Adrenal gland (tissue), 12 donors: ENCODE data around the gene NAT9. TPM values are rescaled to one million over a fixed set of nuclear protein-coding genes. Genes with fewer than 3 reads are reported as not detected.
A peak's percentile ranks its signal among the peaks of the same experiment; 100 is the strongest.

Experiments
- DNase-seq, 7 donors: peaks; one replicate each; pipeline ENCODE4 v3.0.0-alpha.2; 2019 to 2020
- H3K27ac ChIP-seq, 5 donors: fragments of 200-600 bp; sonication (generic) in 4 of 5; 1 replicate in 3 of 5; 2 replicates in 2 of 5; pipeline versions ENCODE4 v1.5.1 to v1.8.0; 2016 to 2020; ENCODE audit warnings: mild to moderate bottlenecking in 1 of 5
- H3K27me3 ChIP-seq: fragments of 200-600 bp; 2 replicates; pipeline ENCODE4 v1.8.0; 2021
- H3K36me3 ChIP-seq, 2 donors: fragments of 200-600 bp; replicated peaks in 1 of 2; 1 replicate in 1 of 2; 2 replicates in 1 of 2; pipeline versions ENCODE4 v1.5.1 to v1.8.0; 2018 to 2022
- H3K4me1 ChIP-seq, 2 donors: fragments of 200-600 bp; replicated peaks in 1 of 2; 1 replicate in 1 of 2; 2 replicates in 1 of 2; pipeline versions ENCODE4 v1.5.1 to v1.8.0; 2018 to 2021
- H3K4me3 ChIP-seq, 4 donors: fragments of 200-600 bp; sonication (generic) in 3 of 4; one replicate each; pipeline ENCODE4 v1.5.1; 2016 to 2018
- H3K9me3 ChIP-seq, 3 donors: fragments of 200-600 bp; sonication (generic) in 1 of 3; replicated peaks in 1 of 3; 1 replicate in 2 of 3; 2 replicates in 1 of 3; pipeline versions ENCODE4 v1.5.1 to v1.8.0; 2016 to 2021
- CTCF ChIP-seq, 6 experiments: fragments of 450-650 bp in 4 of 6; fragments of 200-600 bp in 2 of 6; sonication (generic) in 1 of 6; IDR thresholded peaks; 1 replicate in 5 of 6; 2 replicates in 1 of 6; pipeline versions ENCODE4 v1.5.1 to v1.8.0; 2016 to 2021; ENCODE audit warnings: antibody characterized with exemption in 6 of 6, mild to moderate bottlenecking in 2 of 6, moderate library complexity in 1 of 6
- POLR2A ChIP-seq, 2 donors: fragments of 450-650 bp; IDR thresholded peaks; one replicate each; pipeline ENCODE4 v1.6.1; 2017; ENCODE audit warnings: antibody characterized with exemption in 2 of 2, mild to moderate bottlenecking in 2 of 2, moderate library complexity in 1 of 2
- WGBS, 4 donors: extraction: QIAGEN DNeasy Blood & Tissue Kit in 2 of 4; methylation state at CpG; one replicate each; pipeline versions ENCODE4 v1.1.5 to v1.1.7; 2013 to 2017; 5-methylcytosine and 5-hydroxymethylcytosine counted together
- intact Hi-C, 2 donors: fragments of 100-400 bp; cut with DNase I; formaldehyde crosslinking; loops; one replicate each; pipeline versions ENCODE4 v1.14.1 to v1.15.0; 2022 to 2023
- polyA plus RNA-seq, 3 donors: library from polyadenylated mRNA; stranded (reverse); fragments of 200-250 nt in 2 of 3; fragments of 350-450 nt in 1 of 3; fragmentation: Illumina TruSeq in 1 of 3; extraction: RNeasy Lipid Tissue Mini Kit (QIAGEN cat#74804) in 1 of 3; gene quantifications; one replicate each; pipeline ENCODE4 v1.2.3, GENCODE V29; 2013 to 2014
- total RNA-seq, 9 donors: library from RNA; depleted of rRNA in 4 of 9; stranded (reverse); fragments of >200 nt in 4 of 9; fragments of 120-200 nt in 1 of 9; fragmentation: NEBNext Ultra II Directional in 1 of 9; extraction: Animal tissue kit (Norgen Biotek cat#: 25700) in 1 of 9; gene quantifications; one replicate each; pipeline versions ENCODE4 v1.1.0 to v1.2.4, GENCODE V29; 2013 to 2023
- donor health status: healthy with polysubstance abuse.
- donor health status: Bipolar disorder and iron deficiency.
- donor health status: DM: yes; HTN: yes; CAD: no.
- donor health status: DM: no; HTN: no; CAD: no.
- donor health status: DM: no; HTN: no; CAD: no.
- donor health status: DM: yes; HTN: yes; CAD: no.

Gene NAT9
- total and polyA plus RNA-seq, 12 donors, result 23.1 to 149 (median 87.0) TPM

DNA sequence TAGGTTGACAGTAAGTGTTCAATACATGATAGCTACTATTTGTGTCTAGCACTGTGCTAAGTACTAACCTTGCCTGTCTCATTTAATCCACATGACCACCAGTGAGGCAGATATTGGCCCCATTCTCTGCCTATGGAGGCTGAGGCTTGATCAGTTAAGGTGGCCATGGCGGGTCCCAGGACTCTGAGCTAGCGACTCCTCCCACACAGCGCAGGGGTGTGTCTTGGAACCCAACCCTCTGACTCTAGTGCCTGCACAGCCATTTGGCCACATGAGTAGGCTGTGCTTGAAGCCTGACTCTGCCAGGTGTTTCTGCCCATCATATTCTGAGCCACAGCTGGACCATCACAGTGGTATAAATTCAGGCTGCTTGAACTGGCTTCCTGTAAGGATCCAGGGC, 21.3 kb downstream of the NAT9 start:
- 91 to 100% (median 95%) methylated on average over 1 to 3 of the region's 3 CpGs for WGBS, 4 donors
- intact Hi-C loops, result no loop called here
- Histone ChIP-seq H3K36me3 (no peaks in the 10 kb centered on the region), H3K27me3 (no peaks in the 10 kb centered on the region), H3K4me3 (no peak overlapping the region), H3K4me1 (peaks cover 46 to 66% of the 10 kb centered on the region in 2 donors), H3K9me3 (no peaks in the 10 kb centered on the region), H3K27ac (no peak overlapping the region)
- no peak for DNase-seq
- TF ChIP-seq POLR2A (IDR thresholded peaks at IDR 0.05), result no peak
- TF ChIP-seq CTCF (IDR thresholded peaks at IDR 0.05), result no peak

- peak overlapping the region in 3 of 5 donors; percentile 31 to 80 (median 53) for H3K27ac ChIP-seq
- TF ChIP-seq CTCF (IDR thresholded peaks at IDR 0.05), result no peak
- no peak for TF ChIP-seq POLR2A (IDR thresholded peaks at IDR 0.05)
- no peak for DNase-seq
- peaks cover 31 to 52% of the 10 kb centered on the region in 2 donors for H3K4me1 ChIP-seq
- intact Hi-C loops, result no loop called here
- no peaks in the 10 kb centered on the region for H3K9me3 ChIP-seq
- H3K4me3 ChIP-seq, result no peak overlapping the region
- no peaks in the 10 kb centered on the region for H3K36me3 ChIP-seq
- no peaks in the 10 kb centered on the region for H3K27me3 ChIP-seq
- 76 to 82% (median 78%) methylated on average over 7 of the region's 7 CpGs for whole genome bisulfite sequencing, 4 donors
These were observed 23.2 kb downstream of the NAT9 start for GRCh38 chr17:74752822-74753401.

- Histone ChIP-seq H3K36me3 (no peaks in the 10 kb centered on the region), H3K27ac (peak overlapping the region in 2 of 5 donors; percentile 53 to 80), H3K4me1 (peaks cover 27 to 52% of the 10 kb centered on the region in 2 donors), H3K27me3 (no peaks in the 10 kb centered on the region), H3K4me3 (no peak overlapping the region), H3K9me3 (no peaks in the 10 kb centered on the region)
- 44 to 52% (median 49%) methylated on average over 9 of the region's 9 CpGs for WGBS, 4 donors
- no peak for DNase-seq
- no peak for TF ChIP-seq POLR2A (IDR thresholded peaks at IDR 0.05)
- intact Hi-C loops, result no loop called here
These were observed 23.7 kb downstream of the NAT9 start for GRCh38 chr17:74752415-74752814.

- intact Hi-C loops, result no loop called here
- TF ChIP-seq POLR2A (IDR thresholded peaks at IDR 0.05) (peak; percentile 9 to 67), CTCF (IDR thresholded peaks at IDR 0.05) (no peak)
- H3K4me3 ChIP-seq, result peak overlapping the region in 2 of 4 donors; percentile 68 to 96
- peak overlapping the region in 3 of 5 donors; percentile 80 to 88 (median 83) for H3K27ac ChIP-seq
- H3K27me3 ChIP-seq, result no peaks in the 10 kb centered on the region
- H3K4me1 ChIP-seq, result peaks cover 22 to 47% of the 10 kb centered on the region in 2 donors
- 23 to 37% (median 30%) methylated on average over 10 to 13 of the region's 13 CpGs for WGBS, 4 donors
- no peaks in the 10 kb centered on the region for H3K36me3 ChIP-seq
- peak; percentile 58 to 83 (median 78) for DNase-seq
- no peaks in the 10 kb centered on the region for H3K9me3 ChIP-seq
These were observed 25.6 kb downstream of the NAT9 start for GRCh38 chr17:74750327-74751069.
